ENCODE results near the gene AKAP13.

DNA sequence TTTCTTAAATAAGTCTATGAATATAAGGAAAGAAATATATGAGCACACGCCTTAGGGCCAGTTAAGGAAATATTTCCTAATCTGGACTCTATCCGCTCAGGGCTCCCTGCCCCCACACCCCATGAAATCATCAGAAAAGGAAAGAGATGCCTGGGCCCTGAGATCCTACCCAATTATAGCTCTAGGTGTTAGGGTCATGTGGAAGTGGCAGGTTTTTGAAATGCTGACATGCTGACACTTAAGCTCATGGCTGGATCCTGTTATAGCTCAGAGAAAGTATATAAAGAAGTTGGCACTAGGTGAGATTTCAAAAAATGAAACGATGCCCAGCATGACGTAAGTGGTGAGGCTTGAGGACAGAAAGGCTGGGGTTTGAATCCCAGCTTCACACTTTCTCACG lies 43.5 kb upstream of the AKAP13 start:
- TF ChIP-seq, protein P1, sequence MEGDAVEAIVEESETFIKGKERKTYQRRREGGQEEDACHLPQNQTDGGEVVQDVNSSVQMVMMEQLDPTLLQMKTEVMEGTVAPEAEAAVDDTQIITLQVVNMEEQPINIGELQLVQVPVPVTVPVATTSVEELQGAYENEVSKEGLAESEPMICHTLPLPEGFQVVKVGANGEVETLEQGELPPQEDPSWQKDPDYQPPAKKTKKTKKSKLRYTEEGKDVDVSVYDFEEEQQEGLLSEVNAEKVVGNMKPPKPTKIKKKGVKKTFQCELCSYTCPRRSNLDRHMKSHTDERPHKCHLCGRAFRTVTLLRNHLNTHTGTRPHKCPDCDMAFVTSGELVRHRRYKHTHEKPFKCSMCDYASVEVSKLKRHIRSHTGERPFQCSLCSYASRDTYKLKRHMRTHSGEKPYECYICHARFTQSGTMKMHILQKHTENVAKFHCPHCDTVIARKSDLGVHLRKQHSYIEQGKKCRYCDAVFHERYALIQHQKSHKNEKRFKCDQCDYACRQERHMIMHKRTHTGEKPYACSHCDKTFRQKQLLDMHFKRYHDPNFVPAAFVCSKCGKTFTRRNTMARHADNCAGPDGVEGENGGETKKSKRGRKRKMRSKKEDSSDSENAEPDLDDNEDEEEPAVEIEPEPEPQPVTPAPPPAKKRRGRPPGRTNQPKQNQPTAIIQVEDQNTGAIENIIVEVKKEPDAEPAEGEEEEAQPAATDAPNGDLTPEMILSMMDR (IDR thresholded peaks at IDR 0.05; ENCODE audit: low read depth, low read length) = no peak
- TF ChIP-seq POLR2A (IDR thresholded peaks at IDR 0.05; ENCODE audit: extremely low read depth, insufficient read length) = no peak
- TF ChIP-seq, protein P2, sequence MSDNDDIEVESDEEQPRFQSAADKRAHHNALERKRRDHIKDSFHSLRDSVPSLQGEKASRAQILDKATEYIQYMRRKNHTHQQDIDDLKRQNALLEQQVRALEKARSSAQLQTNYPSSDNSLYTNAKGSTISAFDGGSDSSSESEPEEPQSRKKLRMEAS (IDR thresholded peaks at IDR 0.05; ENCODE audit: low read depth, low read length) = no peak

Data from NB4 (cell line).